Panc1 (cell line): ENCODE measurements around the gene TEX14. TPM values are rescaled to one million over a fixed set of nuclear protein-coding genes. Genes with fewer than 3 reads are reported as not detected.

Source experiments
- ATAC-seq: fragments of 200-7000 bp; cut with Tn5 transposase; 2 replicates; pipeline ENCODE4 v1.9.1; 2020; ENCODE audit warnings: mild to moderate bottlenecking, moderate library complexity
- BruUV-seq: library from RNA; stranded (reverse); fragments of 400-500 nt; replicated peaks from 2 replicates; lab custom pipeline; 2021; lab: Mats Ljungman, UMichigan
- CTCF ChIA-PET: fragments of 300-600 bp; sonication (Branson Sonifier 250); formaldehyde crosslinking; loops from one replicate; lab custom pipeline; 2022; ENCODE audit warnings: antibody characterized with exemption; lab: Charles Lee
- POLR2A ChIA-PET: fragments of 300-600 bp; sonication (Branson Sonifier 250); formaldehyde crosslinking; loops from one replicate; lab custom pipeline; 2022; ENCODE audit warnings: antibody characterized with exemption; lab: Charles Lee
- DNase-seq: peaks from one replicate; pipeline ENCODE4 v3.0.0-alpha.2; 2010; ENCODE audit warnings: low read depth, low spot score
- H3K27ac ChIP-seq: 2 replicates; pipeline ENCODE4 v1.5.1; 2011; ENCODE audit warnings: mild to moderate bottlenecking, low read length, inconsistent platforms
- H3K27me3 ChIP-seq: fragments of 200-500 bp; sonication (Bioruptor generic); 2 replicates; pipeline ENCODE4 v1.6.0; 2014; ENCODE audit warnings: low read length, inconsistent platforms; ENCODE audit not compliant: control insufficient read depth, insufficient read depth
- H3K36me3 ChIP-seq: fragments of 200-500 bp; sonication (Bioruptor generic); 2 replicates; pipeline ENCODE4 v1.5.1; 2014; ENCODE audit warnings: inconsistent platforms, mild to moderate bottlenecking, low read length, moderate library complexity; ENCODE audit not compliant: control insufficient read depth, insufficient read depth
- H3K4me1 ChIP-seq: 2 replicates; pipeline ENCODE4 v1.5.1; 2011; ENCODE audit warnings: inconsistent platforms, mild to moderate bottlenecking, low read length, moderate library complexity; ENCODE audit not compliant: control insufficient read depth, insufficient read depth
- H3K4me3 ChIP-seq, 2 experiments: 2 replicates each; pipeline ENCODE4 v1.5.1; 2011 to 2012; ENCODE audit warnings: low read depth in 2 of 2, low read length in 2 of 2, mild to moderate bottlenecking in 2 of 2, inconsistent platforms in 1 of 2, moderate library complexity in 1 of 2
- H3K9me3 ChIP-seq: fragments of 200-500 bp; sonication (Bioruptor generic); 2 replicates; pipeline ENCODE4 v1.5.1; 2014; ENCODE audit warnings: low read depth, mild to moderate bottlenecking, inconsistent platforms, low read length, moderate library complexity; ENCODE audit not compliant: control insufficient read depth, insufficient read depth
- CTCF ChIP-seq: fragments of 450-650 bp; IDR thresholded peaks from 2 replicates; pipeline ENCODE4 v1.5.1; 2017; ENCODE audit warnings: mild to moderate bottlenecking
- POLR2AphosphoS5 ChIP-seq: IDR thresholded peaks from 2 replicates; pipeline ENCODE4 v1.6.1; 2012; ENCODE audit warnings: mild to moderate bottlenecking, low read depth, low read length, moderate library complexity
- SIN3A ChIP-seq: IDR thresholded peaks from 2 replicates; pipeline ENCODE4 v1.6.1; 2012; ENCODE audit warnings: low read depth, mild to moderate bottlenecking, low read length, moderate library complexity, borderline replicate concordance; ENCODE audit not compliant: insufficient read depth
- TCF7L2 ChIP-seq: IDR thresholded peaks from 2 replicates; pipeline ENCODE4 v1.6.1; 2011; ENCODE audit warnings: mild to moderate bottlenecking, low read depth, low read length, inconsistent platforms
- in situ Hi-C: cut with HindIII; loops from 2 replicates; pipeline ENCODE4 v1.10.0; 2016; ENCODE audit warnings: low sequenced_read_pairs, low pct_unique_long_range_greater_than_20kb
- intact Hi-C: fragments of 100-400 bp; cut with micrococcal nuclease; formaldehyde crosslinking; loops from one replicate; pipeline ENCODE4 v1.10.0; 2022; ENCODE audit not compliant: unreplicated experiment
- total RNA-seq: library from RNA; stranded (reverse); gene quantifications from one replicate; pipeline ENCODE4 v1.2.1, GENCODE V29; 2021; ENCODE audit not compliant: unreplicated experiment
- TF ChIP-seq, protein P1 (sequence below), 2 experiments: IDR thresholded peaks; 2 replicates each; pipeline ENCODE4 v1.6.1; 2011 to 2012; ENCODE audit warnings: low read depth in 2 of 2, control low read depth in 1 of 2, low read length in 1 of 2, mild to moderate bottlenecking in 1 of 2, moderate library complexity in 1 of 2; ENCODE audit not compliant: insufficient read depth in 1 of 2

Gene TEX14
- total RNA-seq, 1 experiment from 2014 or later, result not detected

GRCh38 chr17:58572846-58573245 is 119.0 kb downstream of the TEX14 start:
- Histone ChIP-seq H3K36me3 (no peaks in the 10 kb centered on the region), H3K27ac (no peak overlapping the region), H3K4me1 (no peaks in the 10 kb centered on the region), H3K4me3 (no peak overlapping the region), H3K27me3 (no peaks in the 10 kb centered on the region), H3K9me3 (no peaks in the 10 kb centered on the region)
- ChIA-PET CTCF (no interaction called here), POLR2A (no interaction called here)
- DNase-seq, result no peak
- intact Hi-C loops (no loop called here), in situ Hi-C loops (no loop called here)
- no TSS peak for BruUV-seq
- no peak for ATAC-seq
- TF ChIP-seq, protein P1, sequence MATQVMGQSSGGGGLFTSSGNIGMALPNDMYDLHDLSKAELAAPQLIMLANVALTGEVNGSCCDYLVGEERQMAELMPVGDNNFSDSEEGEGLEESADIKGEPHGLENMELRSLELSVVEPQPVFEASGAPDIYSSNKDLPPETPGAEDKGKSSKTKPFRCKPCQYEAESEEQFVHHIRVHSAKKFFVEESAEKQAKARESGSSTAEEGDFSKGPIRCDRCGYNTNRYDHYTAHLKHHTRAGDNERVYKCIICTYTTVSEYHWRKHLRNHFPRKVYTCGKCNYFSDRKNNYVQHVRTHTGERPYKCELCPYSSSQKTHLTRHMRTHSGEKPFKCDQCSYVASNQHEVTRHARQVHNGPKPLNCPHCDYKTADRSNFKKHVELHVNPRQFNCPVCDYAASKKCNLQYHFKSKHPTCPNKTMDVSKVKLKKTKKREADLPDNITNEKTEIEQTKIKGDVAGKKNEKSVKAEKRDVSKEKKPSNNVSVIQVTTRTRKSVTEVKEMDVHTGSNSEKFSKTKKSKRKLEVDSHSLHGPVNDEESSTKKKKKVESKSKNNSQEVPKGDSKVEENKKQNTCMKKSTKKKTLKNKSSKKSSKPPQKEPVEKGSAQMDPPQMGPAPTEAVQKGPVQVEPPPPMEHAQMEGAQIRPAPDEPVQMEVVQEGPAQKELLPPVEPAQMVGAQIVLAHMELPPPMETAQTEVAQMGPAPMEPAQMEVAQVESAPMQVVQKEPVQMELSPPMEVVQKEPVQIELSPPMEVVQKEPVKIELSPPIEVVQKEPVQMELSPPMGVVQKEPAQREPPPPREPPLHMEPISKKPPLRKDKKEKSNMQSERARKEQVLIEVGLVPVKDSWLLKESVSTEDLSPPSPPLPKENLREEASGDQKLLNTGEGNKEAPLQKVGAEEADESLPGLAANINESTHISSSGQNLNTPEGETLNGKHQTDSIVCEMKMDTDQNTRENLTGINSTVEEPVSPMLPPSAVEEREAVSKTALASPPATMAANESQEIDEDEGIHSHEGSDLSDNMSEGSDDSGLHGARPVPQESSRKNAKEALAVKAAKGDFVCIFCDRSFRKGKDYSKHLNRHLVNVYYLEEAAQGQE (IDR thresholded peaks at IDR 0.05; ENCODE audit: insufficient read depth in 1 of 2, low read depth in 2 of 2, low read length in 1 of 2), result no peak
- no peak for TF ChIP-seq CTCF
- TF ChIP-seq POLR2AphosphoS5, result no peak
- no peak for TF ChIP-seq TCF7L2
- no peak for TF ChIP-seq SIN3A

GRCh38 chr17:58570758-58571157 is 121.1 kb downstream of the TEX14 start:
- TF ChIP-seq CTCF (no peak), SIN3A (no peak)
- TF ChIP-seq, protein P1 (IDR thresholded peaks at IDR 0.05; ENCODE audit: insufficient read depth in 1 of 2, low read depth in 2 of 2, low read length in 1 of 2), result no peak
- Histone ChIP-seq H3K27me3 (no peaks in the 10 kb centered on the region), H3K9me3 (no peaks in the 10 kb centered on the region), H3K36me3 (no peaks in the 10 kb centered on the region), H3K4me1 (no peaks in the 10 kb centered on the region), H3K27ac (no peak overlapping the region), H3K4me3 (no peak overlapping the region)
- ATAC-seq (no peak), DNase-seq (no peak)
- no TSS peak for BruUV-seq
- in situ Hi-C loops (no loop called here), intact Hi-C loops (no loop called here)
- ChIA-PET POLR2A (no interaction called here), CTCF (no interaction called here)
